Measurements from ENCODE around the gene ASCL1.

The ASCL1 gene

GRCh38 chr12:102957339-102958050, at the start of gene ASCL1:
Gene ASCL1, plus strand, starts transcription at chr12:102957674. Its CDS starts 571 bp downstream, at chr12:102958245.
- Histone ChIP-seq H3K27me3 (ENCODE audit: control insufficient read depth in 1 of 2, insufficient read depth in 2 of 2, low read length in 2 of 2) (peaks cover 44 to 88% of the 10 kb centered on the region in 2 donors), H3K27ac (ENCODE audit: low read depth, low read length) (no peak within 1 kb of the TSS), H3K9me3 (ENCODE audit: low read length) (no peaks in the 10 kb centered on the region), H3K4me3 (ENCODE audit: low read depth in 1 of 2, low read length in 2 of 2) (peak within 1 kb of the TSS; percentile 32 to 34), H3K36me3 (ENCODE audit: insufficient read depth, low read length) (no peaks in the 10 kb centered on the region), H3K9ac (ENCODE audit: low read length) (no peak within 1 kb of the TSS), H3K4me1 (ENCODE audit: insufficient read depth, low read length) (peaks cover 12% of the 10 kb centered on the region)

- H3K27me3 ChIP-seq (ENCODE audit: control insufficient read depth in 1 of 2, insufficient read depth in 2 of 2, low read length in 2 of 2): no peaks in the 10 kb centered on the region
- no peak overlapping the region for H3K27ac ChIP-seq (ENCODE audit: low read depth, low read length)
- no peaks in the 10 kb centered on the region for H3K4me1 ChIP-seq (ENCODE audit: insufficient read depth, low read length)
- no peaks in the 10 kb centered on the region for H3K36me3 ChIP-seq (ENCODE audit: insufficient read depth, low read length)
- no peaks in the 10 kb centered on the region for H3K9me3 ChIP-seq (ENCODE audit: low read length)
- no peak overlapping the region for H3K9ac ChIP-seq (ENCODE audit: low read length)
- H3K4me3 ChIP-seq (ENCODE audit: low read depth in 1 of 2, low read length in 2 of 2): no peak overlapping the region
Measured at GRCh38 chr12:102907918-102908317, 49.6 kb upstream of the ASCL1 start.

- Histone ChIP-seq H3K9ac (ENCODE audit: low read length) (no peak overlapping the region), H3K27me3 (ENCODE audit: control insufficient read depth in 1 of 2, insufficient read depth in 2 of 2, low read length in 2 of 2) (no peaks in the 10 kb centered on the region), H3K9me3 (ENCODE audit: low read length) (no peaks in the 10 kb centered on the region), H3K4me3 (ENCODE audit: low read depth in 1 of 2, low read length in 2 of 2) (no peak overlapping the region), H3K27ac (ENCODE audit: low read depth, low read length) (no peak overlapping the region), H3K36me3 (ENCODE audit: insufficient read depth, low read length) (no peaks in the 10 kb centered on the region), H3K4me1 (ENCODE audit: insufficient read depth, low read length) (no peaks in the 10 kb centered on the region)
Measured at GRCh38 chr12:102910137-102910536, 47.3 kb upstream of the ASCL1 start.

GRCh38 chr12:102910792-102911191, 46.7 kb upstream of the ASCL1 start:
- Histone ChIP-seq H3K9ac (ENCODE audit: low read length) (no peak overlapping the region), H3K4me1 (ENCODE audit: insufficient read depth, low read length) (no peaks in the 10 kb centered on the region), H3K4me3 (ENCODE audit: low read depth in 1 of 2, low read length in 2 of 2) (no peak overlapping the region), H3K27me3 (ENCODE audit: control insufficient read depth in 1 of 2, insufficient read depth in 2 of 2, low read length in 2 of 2) (no peaks in the 10 kb centered on the region), H3K36me3 (ENCODE audit: insufficient read depth, low read length) (no peaks in the 10 kb centered on the region), H3K9me3 (ENCODE audit: low read length) (no peaks in the 10 kb centered on the region), H3K27ac (ENCODE audit: low read depth, low read length) (no peak overlapping the region)

GRCh38 chr12:102911320-102911719, 46.2 kb upstream of the ASCL1 start:
- H3K9me3 ChIP-seq (ENCODE audit: low read length): no peaks in the 10 kb centered on the region
- no peak overlapping the region for H3K27ac ChIP-seq (ENCODE audit: low read depth, low read length)
- H3K27me3 ChIP-seq (ENCODE audit: control insufficient read depth in 1 of 2, insufficient read depth in 2 of 2, low read length in 2 of 2): no peaks in the 10 kb centered on the region
- no peak overlapping the region for H3K9ac ChIP-seq (ENCODE audit: low read length)
- H3K4me3 ChIP-seq (ENCODE audit: low read depth in 1 of 2, low read length in 2 of 2): no peak overlapping the region
- H3K36me3 ChIP-seq (ENCODE audit: insufficient read depth, low read length): no peaks in the 10 kb centered on the region
- H3K4me1 ChIP-seq (ENCODE audit: insufficient read depth, low read length): no peaks in the 10 kb centered on the region

GRCh38 chr12:102912258-102912657, 45.2 kb upstream of the ASCL1 start:
- Histone ChIP-seq H3K27ac (ENCODE audit: low read depth, low read length) (no peak overlapping the region), H3K27me3 (ENCODE audit: control insufficient read depth in 1 of 2, insufficient read depth in 2 of 2, low read length in 2 of 2) (peaks cover 0 to 9% of the 10 kb centered on the region in 2 donors), H3K9ac (ENCODE audit: low read length) (no peak overlapping the region), H3K36me3 (ENCODE audit: insufficient read depth, low read length) (no peaks in the 10 kb centered on the region), H3K4me3 (ENCODE audit: low read depth in 1 of 2, low read length in 2 of 2) (no peak overlapping the region), H3K4me1 (ENCODE audit: insufficient read depth, low read length) (no peaks in the 10 kb centered on the region), H3K9me3 (ENCODE audit: low read length) (no peaks in the 10 kb centered on the region)

- H3K9me3 ChIP-seq (ENCODE audit: low read length): no peaks in the 10 kb centered on the region
- H3K27ac ChIP-seq (ENCODE audit: low read depth, low read length): no peak overlapping the region
- H3K4me3 ChIP-seq (ENCODE audit: low read depth in 1 of 2, low read length in 2 of 2): no peak overlapping the region
- H3K9ac ChIP-seq (ENCODE audit: low read length): no peak overlapping the region
- H3K36me3 ChIP-seq (ENCODE audit: insufficient read depth, low read length): no peaks in the 10 kb centered on the region
- H3K27me3 ChIP-seq (ENCODE audit: control insufficient read depth in 1 of 2, insufficient read depth in 2 of 2, low read length in 2 of 2): peaks cover 0 to 9% of the 10 kb centered on the region in 2 donors
- H3K4me1 ChIP-seq (ENCODE audit: insufficient read depth, low read length): no peaks in the 10 kb centered on the region
Measured at GRCh38 chr12:102913453-102914226, 43.8 kb upstream of the ASCL1 start.

- Histone ChIP-seq H3K4me3 (ENCODE audit: low read depth in 1 of 2, low read length in 2 of 2) (no peak overlapping the region), H3K9ac (ENCODE audit: low read length) (no peak overlapping the region), H3K9me3 (ENCODE audit: low read length) (no peaks in the 10 kb centered on the region), H3K27me3 (ENCODE audit: control insufficient read depth in 1 of 2, insufficient read depth in 2 of 2, low read length in 2 of 2) (peaks cover 0 to 9% of the 10 kb centered on the region in 2 donors), H3K4me1 (ENCODE audit: insufficient read depth, low read length) (no peaks in the 10 kb centered on the region), H3K27ac (ENCODE audit: low read depth, low read length) (no peak overlapping the region), H3K36me3 (ENCODE audit: insufficient read depth, low read length) (no peaks in the 10 kb centered on the region)
Measured at GRCh38 chr12:102916252-102917025, 41.0 kb upstream of the ASCL1 start.

GRCh38 chr12:102917026-102917787, 40.3 kb upstream of the ASCL1 start, which contains the start of gene PAH:
Gene PAH, minus strand, starts transcription at chr12:102917244. Its CDS starts 114 bp downstream, at chr12:102917130.
- Histone ChIP-seq H3K9ac (ENCODE audit: low read length) (no peak within 1 kb of the TSS), H3K36me3 (ENCODE audit: insufficient read depth, low read length) (no peaks in the 10 kb centered on the region), H3K4me1 (ENCODE audit: insufficient read depth, low read length) (no peaks in the 10 kb centered on the region), H3K27ac (ENCODE audit: low read depth, low read length) (no peak within 1 kb of the TSS), H3K4me3 (ENCODE audit: low read depth in 1 of 2, low read length in 2 of 2) (peak within 1 kb of the TSS in 1 of 2 donors; percentile 13), H3K27me3 (ENCODE audit: control insufficient read depth in 1 of 2, insufficient read depth in 2 of 2, low read length in 2 of 2) (peaks cover 0 to 9% of the 10 kb centered on the region in 2 donors), H3K9me3 (ENCODE audit: low read length) (no peaks in the 10 kb centered on the region)

- H3K36me3 ChIP-seq (ENCODE audit: insufficient read depth, low read length): no peaks in the 10 kb centered on the region
- no peak overlapping the region for H3K4me3 ChIP-seq (ENCODE audit: low read depth in 1 of 2, low read length in 2 of 2)
- no peak overlapping the region for H3K27ac ChIP-seq (ENCODE audit: low read depth, low read length)
- H3K9ac ChIP-seq (ENCODE audit: low read length): no peak overlapping the region
- H3K4me1 ChIP-seq (ENCODE audit: insufficient read depth, low read length): no peaks in the 10 kb centered on the region
- H3K9me3 ChIP-seq (ENCODE audit: low read length): no peaks in the 10 kb centered on the region
- H3K27me3 ChIP-seq (ENCODE audit: control insufficient read depth in 1 of 2, insufficient read depth in 2 of 2, low read length in 2 of 2): peaks cover 0 to 9% of the 10 kb centered on the region in 2 donors
Measured at GRCh38 chr12:102918840-102919239, 38.6 kb upstream of the ASCL1 start.

Data from muscle layer of colon (tissue), 2 donors.